Activated CD4-positive, alpha-beta memory T cell treated with anti-CD3 and anti-CD28 coated beads for 36 hours (primary cell): ENCODE results near the gene TRIM13. TPM values are rescaled to one million over a fixed set of nuclear protein-coding genes. Genes with fewer than 3 reads are reported as not detected.

Experiments used
- microRNA-seq: library from miRNA; unstranded; fragments of <30 nt; microRNA quantifications from one replicate; pipeline ENCODE4 v1.2.0, GENCODE V29; 2022; ENCODE audit warnings: borderline number of aligned reads, borderline microRNAs expressed, borderline replicate concordance
- total RNA-seq, 2 experiments: library from RNA; stranded (reverse); gene quantifications; one replicate each; pipeline ENCODE4 v1.2.3, GENCODE V29; 2021

The TRIM13 gene
- total RNA-seq, 2 experiments from 2014 or later = 9.8 to 11.6 TPM

Small RNAs within 50 kb of the gene (microRNA-seq; reads per million reads assigned to microRNA genes)
- gene MIR15A = 2,613 reads per million, percentile 90 among the genes with 10 or more reads in this experiment
- gene MIR16-1 = 667 reads per million, percentile 83 among the genes with 10 or more reads in this experiment
- gene MIR3613 = 40.1 reads per million, percentile 54 among the genes with 10 or more reads in this experiment

Other genes with a start within 250 kb of the TRIM13 start
- gene KPNA3, start 204.4 kb upstream of the TRIM13 start, total RNA-seq = 10 to 100 TPM; 42.0 to 44.0 TPM
- 1 to 10 TPM; 4.9 to 5.4 TPM for gene SPRYD7, start 60.7 kb upstream of the TRIM13 start, total RNA-seq
- gene KCNRG, start 18.4 kb downstream of the TRIM13 start, total RNA-seq = not detected